ENCODE data around the gene FBLN1. TPM values are rescaled to one million over a fixed set of nuclear protein-coding genes. Genes with fewer than 3 reads are reported as not detected.

The FBLN1 gene
- total and polyA plus RNA-seq, 2 of the 13 experiments (the other 11 are each of a cell fraction or from before 2014, with no cell fraction given) = 37.3 to 103 TPM

GRCh38 chr22:45553351-45554039 is 50.8 kb downstream of the FBLN1 start (continued):
- TF ChIP-seq, protein P1, sequence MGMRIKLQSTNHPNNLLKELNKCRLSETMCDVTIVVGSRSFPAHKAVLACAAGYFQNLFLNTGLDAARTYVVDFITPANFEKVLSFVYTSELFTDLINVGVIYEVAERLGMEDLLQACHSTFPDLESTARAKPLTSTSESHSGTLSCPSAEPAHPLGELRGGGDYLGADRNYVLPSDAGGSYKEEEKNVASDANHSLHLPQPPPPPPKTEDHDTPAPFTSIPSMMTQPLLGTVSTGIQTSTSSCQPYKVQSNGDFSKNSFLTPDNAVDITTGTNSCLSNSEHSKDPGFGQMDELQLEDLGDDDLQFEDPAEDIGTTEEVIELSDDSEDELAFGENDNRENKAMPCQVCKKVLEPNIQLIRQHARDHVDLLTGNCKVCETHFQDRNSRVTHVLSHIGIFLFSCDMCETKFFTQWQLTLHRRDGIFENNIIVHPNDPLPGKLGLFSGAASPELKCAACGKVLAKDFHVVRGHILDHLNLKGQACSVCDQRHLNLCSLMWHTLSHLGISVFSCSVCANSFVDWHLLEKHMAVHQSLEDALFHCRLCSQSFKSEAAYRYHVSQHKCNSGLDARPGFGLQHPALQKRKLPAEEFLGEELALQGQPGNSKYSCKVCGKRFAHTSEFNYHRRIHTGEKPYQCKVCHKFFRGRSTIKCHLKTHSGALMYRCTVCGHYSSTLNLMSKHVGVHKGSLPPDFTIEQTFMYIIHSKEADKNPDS (CRISPR knock-in tag; IDR thresholded peaks at IDR 0.05) = no peak
- TF ChIP-seq CBX5 (CRISPR knock-in tag; IDR thresholded peaks at IDR 0.05; ENCODE audit: borderline replicate concordance) (peak; percentile 83; the same call in 1 of the 2 replicates), HIVEP1 (CRISPR knock-in tag; IDR thresholded peaks at IDR 0.05) (0 out of 2 replicates have a peak, but pooled peaks have one; percentile 31), ISX (CRISPR knock-in tag; conservative IDR thresholded peaks at IDR 0.05) (no peak), SP4 (CRISPR knock-in tag; IDR thresholded peaks at IDR 0.05) (no peak), ZNF629 (CRISPR knock-in tag; conservative IDR thresholded peaks at IDR 0.05) (no peak), TP53 (CRISPR knock-in tag; conservative IDR thresholded peaks at IDR 0.05) (no peak), SMAD3 (CRISPR knock-in tag; IDR thresholded peaks at IDR 0.05) (no peak), ZNF160 (CRISPR knock-in tag; IDR thresholded peaks at IDR 0.05) (no peak), ZNF263 (CRISPR knock-in tag; IDR thresholded peaks at IDR 0.05) (no peak), HBP1 (CRISPR knock-in tag; IDR thresholded peaks at IDR 0.05; ENCODE audit: low read depth) (no peak; the same call in 1 of the 2 replicates), KLF15 (CRISPR knock-in tag; IDR thresholded peaks at IDR 0.05; ENCODE audit: borderline replicate concordance) (no peak), TSC22D2 (CRISPR knock-in tag; IDR thresholded peaks at IDR 0.05; ENCODE audit: borderline replicate concordance) (peak; percentile 44; the same call in 1 of the 2 replicates), THAP7 (CRISPR knock-in tag; IDR thresholded peaks at IDR 0.05) (no peak), ETV5 (CRISPR knock-in tag; IDR thresholded peaks at IDR 0.05; ENCODE audit: borderline replicate concordance) (0 out of 2 replicates have a peak, but pooled peaks have one; percentile 14), PHF20 (CRISPR knock-in tag; IDR thresholded peaks at IDR 0.05) (no peak), ZNF431 (CRISPR knock-in tag; IDR thresholded peaks at IDR 0.05; ENCODE audit: borderline replicate concordance, low read depth) (0 out of 2 replicates have a peak, but pooled peaks have one; percentile 29)
- TF ChIP-seq, protein P2, sequence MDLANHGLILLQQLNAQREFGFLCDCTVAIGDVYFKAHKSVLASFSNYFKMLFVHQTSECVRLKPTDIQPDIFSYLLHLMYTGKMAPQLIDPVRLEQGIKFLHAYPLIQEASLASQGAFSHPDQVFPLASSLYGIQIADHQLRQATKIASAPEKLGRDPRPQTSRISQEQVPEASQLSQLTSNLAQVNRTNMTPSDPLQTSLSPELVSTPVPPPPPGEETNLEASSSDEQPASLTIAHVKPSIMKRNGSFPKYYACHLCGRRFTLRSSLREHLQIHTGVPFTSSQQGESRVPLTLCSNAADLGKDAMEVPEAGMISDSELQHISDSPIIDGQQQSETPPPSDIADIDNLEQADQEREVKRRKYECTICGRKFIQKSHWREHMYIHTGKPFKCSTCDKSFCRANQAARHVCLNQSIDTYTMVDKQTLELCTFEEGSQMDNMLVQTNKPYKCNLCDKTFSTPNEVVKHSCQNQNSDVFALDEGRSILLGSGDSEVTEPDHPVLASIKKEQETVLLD (CRISPR knock-in tag; IDR thresholded peaks at IDR 0.05; ENCODE audit: low read depth) = no peak
- TF ChIP-seq, protein P3, sequence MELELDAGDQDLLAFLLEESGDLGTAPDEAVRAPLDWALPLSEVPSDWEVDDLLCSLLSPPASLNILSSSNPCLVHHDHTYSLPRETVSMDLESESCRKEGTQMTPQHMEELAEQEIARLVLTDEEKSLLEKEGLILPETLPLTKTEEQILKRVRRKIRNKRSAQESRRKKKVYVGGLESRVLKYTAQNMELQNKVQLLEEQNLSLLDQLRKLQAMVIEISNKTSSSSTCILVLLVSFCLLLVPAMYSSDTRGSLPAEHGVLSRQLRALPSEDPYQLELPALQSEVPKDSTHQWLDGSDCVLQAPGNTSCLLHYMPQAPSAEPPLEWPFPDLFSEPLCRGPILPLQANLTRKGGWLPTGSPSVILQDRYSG (CRISPR knock-in tag; IDR thresholded peaks at IDR 0.05) = no peak
- TF ChIP-seq, protein P4, sequence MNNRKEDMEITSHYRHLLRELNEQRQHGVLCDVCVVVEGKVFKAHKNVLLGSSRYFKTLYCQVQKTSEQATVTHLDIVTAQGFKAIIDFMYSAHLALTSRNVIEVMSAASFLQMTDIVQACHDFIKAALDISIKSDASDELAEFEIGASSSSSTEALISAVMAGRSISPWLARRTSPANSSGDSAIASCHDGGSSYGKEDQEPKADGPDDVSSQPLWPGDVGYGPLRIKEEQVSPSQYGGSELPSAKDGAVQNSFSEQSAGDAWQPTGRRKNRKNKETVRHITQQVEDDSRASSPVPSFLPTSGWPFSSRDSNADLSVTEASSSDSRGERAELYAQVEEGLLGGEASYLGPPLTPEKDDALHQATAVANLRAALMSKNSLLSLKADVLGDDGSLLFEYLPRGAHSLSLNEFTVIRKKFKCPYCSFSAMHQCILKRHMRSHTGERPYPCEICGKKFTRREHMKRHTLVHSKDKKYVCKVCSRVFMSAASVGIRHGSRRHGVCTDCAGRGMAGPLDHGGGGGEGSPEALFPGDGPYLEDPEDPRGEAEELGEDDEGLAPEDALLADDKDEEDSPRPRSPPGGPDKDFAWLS (CRISPR knock-in tag; IDR thresholded peaks at IDR 0.05; ENCODE audit: borderline replicate concordance) = no peak

All from HepG2 (cell line).